Ascending aorta (tissue), 2 donors: Measurements from ENCODE around the gene TET1. TPM values are rescaled to one million over a fixed set of nuclear protein-coding genes. Genes with fewer than 3 reads are reported as not detected.
"Not testable (repeated sequence)": the region's sequence is repeated elsewhere in the genome, so short reads cannot be mapped to it uniquely, and the experiment has no call there.

Experiments used
- DNase-seq, 2 donors: peaks; one replicate each; pipeline ENCODE4 v3.0.0-alpha.2; 2019; ENCODE audit warnings: low spot score in 2 of 2
- H3K27ac ChIP-seq, 2 donors: fragments of 200-600 bp; sonication (generic); one replicate each; pipeline ENCODE4 v1.5.1; 2016 to 2017; ENCODE audit warnings: mild to moderate bottlenecking in 1 of 2
- H3K27me3 ChIP-seq: fragments of 200-600 bp; sonication (generic); one replicate; pipeline ENCODE4 v1.5.1; 2017
- H3K36me3 ChIP-seq, 2 donors: fragments of 200-600 bp; sonication (generic); one replicate each; pipeline ENCODE4 v1.5.1; 2016
- H3K4me1 ChIP-seq, 2 donors: fragments of 200-600 bp; sonication (generic); one replicate each; pipeline ENCODE4 v1.5.1; 2016 to 2017; ENCODE audit warnings: mild to moderate bottlenecking in 1 of 2
- H3K4me3 ChIP-seq, 2 donors: fragments of 200-600 bp; sonication (generic); one replicate each; pipeline ENCODE4 v1.5.1; 2016 to 2017; ENCODE audit warnings: mild to moderate bottlenecking in 1 of 2
- H3K9me3 ChIP-seq, 2 donors: fragments of 200-600 bp; sonication (generic); one replicate each; pipeline ENCODE4 v1.5.1; 2016
- CTCF ChIP-seq, 3 experiments: fragments of 200-600 bp in 2 of 3; fragments of 450-650 bp in 1 of 3; sonication (generic) in 2 of 3; IDR thresholded peaks; one replicate each; pipeline ENCODE4 v1.5.1; 2016 to 2019; ENCODE audit warnings: antibody characterized with exemption in 3 of 3, mild to moderate bottlenecking in 1 of 3, moderate library complexity in 1 of 3
- intact Hi-C: fragments of 100-400 bp; cut with DNase I; formaldehyde crosslinking; loops from one replicate; pipeline ENCODE4 v1.15.1; 2023
- total RNA-seq: library from RNA; depleted of rRNA; stranded (reverse); fragments of >200 nt; gene quantifications from one replicate; pipeline ENCODE4 v1.1.0, GENCODE V29; 2016

Gene TET1
- total RNA-seq, 1 donor from 2014 or later, result 3.9 TPM

- Histone ChIP-seq H3K36me3 (no peaks in the 10 kb centered on the region), H3K27me3 (no peaks in the 10 kb centered on the region), H3K4me3 (no peak overlapping the region), H3K9me3 (no peaks in the 10 kb centered on the region), H3K27ac (no peak overlapping the region), H3K4me1 (no peaks in the 10 kb centered on the region)
- TF ChIP-seq CTCF (IDR thresholded peaks at IDR 0.05), result no peak
- no peak for DNase-seq
- intact Hi-C loops, result no loop called here
Observed at GRCh38 chr10:68705548-68705947, 145.4 kb downstream of the TET1 start.

GRCh38 chr10:68708987-68709386 is 148.8 kb downstream of the TET1 start:
- not testable (repeated sequence) for H3K27ac ChIP-seq, H3K27me3 ChIP-seq

GRCh38 chr10:68713065-68713464 is 152.9 kb downstream of the TET1 start:
- H3K4me3 ChIP-seq, H3K4me1 ChIP-seq, H3K36me3 ChIP-seq, H3K9me3 ChIP-seq, H3K27ac ChIP-seq, H3K27me3 ChIP-seq, intact Hi-C loops, DNase-seq: not testable (repeated sequence)

More at GRCh38 chr10:68708987-68709386, 148.8 kb downstream of the TET1 start:
- H3K4me1 ChIP-seq, H3K4me3 ChIP-seq, intact Hi-C loops, DNase-seq, H3K36me3 ChIP-seq, H3K9me3 ChIP-seq: not testable (repeated sequence)

GRCh38 chr10:68717435-68717834 is 157.3 kb downstream of the TET1 start:
- no peak for TF ChIP-seq CTCF (IDR thresholded peaks at IDR 0.05)
- DNase-seq, result no peak
- Histone ChIP-seq H3K4me1 (peaks cover 0 to 6% of the 10 kb centered on the region in 2 donors), H3K9me3 (no peaks in the 10 kb centered on the region), H3K27ac (no peak overlapping the region), H3K4me3 (no peak overlapping the region), H3K36me3 (no peaks in the 10 kb centered on the region), H3K27me3 (no peaks in the 10 kb centered on the region)
- intact Hi-C loops, result no loop called here

GRCh38 chr10:68720793-68721672 is 160.9 kb downstream of the TET1 start, which contains the start of gene CCAR1:
Gene CCAR1, plus strand, starts transcription at chr10:68721239. Its CDS starts 1,266 bp downstream, at chr10:68722505.
- Histone ChIP-seq H3K9me3 (no peaks in the 10 kb centered on the region), H3K4me3 (peak within 1 kb of the TSS; percentile 83 to 91), H3K27ac (peak within 1 kb of the TSS; percentile 91 to 97), H3K27me3 (no peaks in the 10 kb centered on the region), H3K4me1 (peaks cover 0 to 10% of the 10 kb centered on the region in 2 donors), H3K36me3 (peaks cover 6 to 24% of the 10 kb centered on the region in 2 donors)
- intact Hi-C loops, result loop anchor here (1.0 to 5.0 kb wide), 6 partner anchors 159 to 401 kb away; partner anchors contain the start of genes DDX50, RUFY2, SLC25A16 and TET1
- DNase-seq, result peak; percentile 74 to 98
- no peak for TF ChIP-seq CTCF (IDR thresholded peaks at IDR 0.05)

- intact Hi-C loops, result loop anchor here (1.0 to 5.0 kb wide), 6 partner anchors 160 to 400 kb away; partner anchors contain the start of genes DDX50, RUFY2, SLC25A16 and TET1
- TF ChIP-seq CTCF (IDR thresholded peaks at IDR 0.05), result no peak
Observed at GRCh38 chr10:68721673-68722335, 161.7 kb downstream of the TET1 start.

More at GRCh38 chr10:68721673-68722335, 161.7 kb downstream of the TET1 start:
- Histone ChIP-seq H3K9me3 (no peaks in the 10 kb centered on the region), H3K27ac (peak overlapping the region; percentile 91 to 97), H3K27me3 (no peaks in the 10 kb centered on the region), H3K36me3 (peaks cover 6 to 32% of the 10 kb centered on the region in 2 donors), H3K4me1 (peaks cover 0 to 10% of the 10 kb centered on the region in 2 donors), H3K4me3 (peak overlapping the region; percentile 83 to 91)
- no peak for DNase-seq
